ENCODE data around the gene SCFD1.
A peak's percentile ranks its signal among the peaks of the same experiment; 100 is the strongest.
"Not testable (repeated sequence)": the region's sequence is repeated elsewhere in the genome, so short reads cannot be mapped to it uniquely, and the experiment has no call there.

The SCFD1 gene, protein sequence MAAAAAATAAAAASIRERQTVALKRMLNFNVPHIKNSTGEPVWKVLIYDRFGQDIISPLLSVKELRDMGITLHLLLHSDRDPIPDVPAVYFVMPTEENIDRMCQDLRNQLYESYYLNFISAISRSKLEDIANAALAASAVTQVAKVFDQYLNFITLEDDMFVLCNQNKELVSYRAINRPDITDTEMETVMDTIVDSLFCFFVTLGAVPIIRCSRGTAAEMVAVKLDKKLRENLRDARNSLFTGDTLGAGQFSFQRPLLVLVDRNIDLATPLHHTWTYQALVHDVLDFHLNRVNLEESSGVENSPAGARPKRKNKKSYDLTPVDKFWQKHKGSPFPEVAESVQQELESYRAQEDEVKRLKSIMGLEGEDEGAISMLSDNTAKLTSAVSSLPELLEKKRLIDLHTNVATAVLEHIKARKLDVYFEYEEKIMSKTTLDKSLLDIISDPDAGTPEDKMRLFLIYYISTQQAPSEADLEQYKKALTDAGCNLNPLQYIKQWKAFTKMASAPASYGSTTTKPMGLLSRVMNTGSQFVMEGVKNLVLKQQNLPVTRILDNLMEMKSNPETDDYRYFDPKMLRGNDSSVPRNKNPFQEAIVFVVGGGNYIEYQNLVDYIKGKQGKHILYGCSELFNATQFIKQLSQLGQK

DNA sequence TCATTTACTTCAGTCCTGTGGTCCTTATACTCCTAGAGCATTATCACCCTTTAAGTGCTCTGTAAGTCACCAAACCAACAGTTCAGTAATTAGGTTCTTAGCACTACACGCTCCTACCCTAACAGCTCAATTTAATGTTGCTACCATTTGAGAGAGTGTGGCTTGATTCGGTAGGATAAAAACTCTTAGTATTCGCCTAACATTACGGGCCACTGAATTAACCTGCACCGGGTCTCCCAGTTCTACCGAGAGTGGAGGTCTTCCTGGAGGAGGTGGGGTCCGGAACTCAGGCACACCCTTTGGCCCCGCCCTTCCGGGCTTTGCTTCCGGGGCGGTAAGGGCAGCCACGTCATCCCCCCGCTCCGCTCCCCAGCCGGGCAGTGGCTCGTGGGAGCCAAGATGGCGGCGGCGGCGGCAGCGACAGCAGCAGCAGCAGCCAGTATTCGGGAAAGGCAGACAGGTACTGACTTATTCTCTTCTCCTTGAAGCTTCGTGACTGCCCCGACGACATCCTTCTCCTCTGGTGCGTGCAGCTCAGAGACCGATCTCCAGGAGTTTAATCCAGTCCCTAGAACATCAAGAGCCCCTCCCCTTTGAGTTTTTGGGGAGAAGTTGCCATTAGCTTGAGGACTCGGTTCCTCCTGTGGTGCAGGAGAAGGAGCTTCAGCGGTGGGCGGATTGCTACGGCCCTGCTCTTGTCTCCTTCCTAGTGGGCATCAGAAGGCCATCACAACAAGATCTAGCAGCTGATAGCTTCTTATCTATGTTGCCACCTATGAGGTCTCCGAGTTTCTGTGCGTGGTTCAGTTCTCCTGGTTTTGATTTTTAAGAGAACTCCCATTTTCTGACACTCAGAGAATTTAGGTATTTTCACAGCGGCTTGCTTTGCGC is at the start of gene SCFD1:
Gene SCFD1, plus strand, starts transcription at position 380 of the 891 bp plus-strand sequence. Its CDS starts 20 bp downstream, at position 400.
- DNase-seq = peak; percentile 86

DNA sequence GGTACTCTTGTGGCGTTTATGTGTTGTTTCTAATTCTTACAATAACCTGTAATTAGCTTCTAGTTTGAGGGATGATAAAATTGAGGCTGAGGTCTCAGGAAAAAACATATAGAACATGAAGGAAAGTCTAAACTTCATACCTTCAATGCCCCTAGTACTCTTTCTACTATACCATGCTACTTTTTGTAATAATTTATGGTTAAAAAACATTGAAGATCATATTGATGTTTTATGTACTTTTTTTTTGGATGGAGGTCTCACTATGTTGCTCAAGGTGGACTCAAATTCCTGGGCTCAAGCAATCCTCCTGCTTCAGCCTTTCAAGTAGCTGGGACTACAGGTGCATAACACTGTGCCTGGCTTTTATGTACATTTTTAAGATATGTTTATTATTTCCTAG is 49.3 kb upstream of the SCFD1 start:
- no peak for DNase-seq

DNA sequence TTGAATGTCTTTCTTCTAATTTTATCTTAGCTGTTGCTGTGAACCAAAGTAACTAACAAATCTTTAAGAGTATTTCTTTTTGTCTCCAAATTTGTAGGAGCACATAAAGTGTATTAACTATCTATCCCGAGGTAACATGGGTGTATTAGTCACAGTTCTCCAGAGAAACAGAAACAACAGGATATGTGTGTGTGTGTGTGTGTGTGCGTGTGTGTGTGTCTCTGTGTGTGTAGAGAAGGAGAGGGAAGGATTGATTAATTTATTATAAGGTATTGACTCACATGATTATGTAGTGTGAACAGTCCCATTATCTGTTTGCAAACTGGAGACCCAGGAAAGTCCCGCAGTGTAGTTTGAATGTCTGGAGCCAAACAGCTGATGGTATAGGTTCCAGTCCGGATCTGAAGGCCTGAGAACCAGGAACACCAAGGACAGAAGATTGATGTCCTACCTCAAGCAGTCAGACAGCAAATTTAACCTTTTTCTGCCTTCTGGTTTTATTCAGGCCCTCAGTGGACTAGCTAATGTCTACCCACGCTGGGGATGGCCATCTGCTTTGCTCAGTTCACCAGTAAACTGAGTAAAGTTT is 48.8 kb upstream of the SCFD1 start:
- peak; percentile 39 for DNase-seq

DNA sequence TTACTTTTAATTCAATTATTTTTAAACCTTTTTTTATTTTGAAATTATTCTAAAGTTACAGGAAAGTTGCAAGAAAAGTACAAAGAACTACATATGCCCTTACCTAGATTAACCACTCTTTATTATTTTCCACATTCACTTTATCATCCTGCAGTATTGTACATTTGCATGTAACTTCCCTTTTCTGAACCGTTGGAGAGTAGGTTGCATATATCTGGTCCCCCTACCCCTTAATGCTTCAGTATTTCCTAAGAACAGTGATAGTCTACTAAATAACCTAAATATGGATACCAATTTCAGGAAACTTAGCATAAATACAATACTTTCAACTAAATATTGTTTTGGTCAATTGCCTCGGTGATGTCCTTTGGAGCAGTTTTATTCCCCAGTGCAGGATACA is 48.2 kb upstream of the SCFD1 start:
- no peak for DNase-seq

DNA sequence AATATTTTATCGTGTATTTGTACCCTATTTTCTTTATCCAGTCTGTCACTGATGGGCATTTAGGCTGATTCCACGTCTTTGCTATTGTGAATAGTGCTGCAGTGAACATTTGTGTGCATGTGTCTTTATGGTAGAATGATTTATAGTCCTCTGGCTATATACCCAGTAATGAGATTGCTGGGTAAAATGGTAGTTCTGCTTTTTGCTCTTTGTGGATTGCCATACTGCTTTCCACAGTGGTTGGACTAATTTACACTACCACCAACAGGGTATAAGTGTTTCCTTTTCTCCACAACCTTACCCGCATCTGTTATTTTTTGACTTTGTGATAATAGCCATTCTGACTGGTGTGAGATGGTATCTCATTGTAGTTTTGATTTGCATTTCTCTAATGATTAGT is 47.3 kb upstream of the SCFD1 start:
- not testable (repeated sequence) for DNase-seq

DNA sequence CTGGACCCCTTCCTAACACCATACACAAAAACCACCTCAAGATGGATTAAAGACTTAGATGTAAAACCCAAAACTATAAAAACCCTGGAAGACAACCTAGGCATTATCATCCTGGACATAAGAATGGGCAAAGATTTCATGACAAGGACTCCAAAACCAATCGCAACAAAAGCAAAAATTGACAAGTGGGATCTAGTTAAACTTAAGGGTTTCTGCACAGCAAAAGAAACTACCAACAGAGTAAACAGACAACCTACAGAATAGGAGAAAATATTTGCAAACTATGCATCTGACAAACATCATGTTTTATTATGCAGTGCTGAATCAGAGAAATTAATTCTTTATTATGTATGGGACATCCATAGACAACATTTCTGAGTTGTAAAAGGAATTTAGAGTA is 45.8 kb upstream of the SCFD1 start:
- DNase-seq = not testable (repeated sequence)

DNA sequence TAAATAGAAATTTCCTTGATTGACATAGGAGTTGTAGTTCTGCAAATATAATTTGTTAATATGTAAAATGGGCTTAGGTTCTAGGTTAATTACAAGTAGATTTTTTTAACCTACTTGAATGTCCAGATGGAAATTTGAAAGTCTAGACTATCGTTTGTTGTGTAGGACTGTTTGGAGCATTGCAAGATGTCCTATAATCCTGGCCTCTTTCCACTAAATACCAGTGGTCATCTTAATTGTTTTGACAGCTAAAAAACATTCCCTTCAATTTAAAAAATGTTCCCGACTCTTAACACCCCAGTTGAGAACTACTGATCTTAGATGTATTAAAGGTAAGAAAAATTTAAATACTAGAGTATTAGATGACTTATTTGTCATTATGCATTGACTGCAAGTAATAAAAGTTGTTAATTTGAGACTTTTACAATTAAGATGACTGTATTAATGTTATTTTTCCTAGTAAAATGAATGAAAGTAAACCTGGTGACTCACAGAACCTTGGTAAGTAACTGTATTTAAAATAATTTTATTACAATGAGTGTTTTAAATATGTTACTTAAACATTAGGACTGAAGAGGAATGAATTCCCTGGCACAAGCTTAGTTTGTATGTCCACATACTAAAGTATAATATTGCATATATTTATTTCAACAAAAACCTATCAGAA is 41.4 kb upstream of the SCFD1 start:
- no peak for DNase-seq

DNA sequence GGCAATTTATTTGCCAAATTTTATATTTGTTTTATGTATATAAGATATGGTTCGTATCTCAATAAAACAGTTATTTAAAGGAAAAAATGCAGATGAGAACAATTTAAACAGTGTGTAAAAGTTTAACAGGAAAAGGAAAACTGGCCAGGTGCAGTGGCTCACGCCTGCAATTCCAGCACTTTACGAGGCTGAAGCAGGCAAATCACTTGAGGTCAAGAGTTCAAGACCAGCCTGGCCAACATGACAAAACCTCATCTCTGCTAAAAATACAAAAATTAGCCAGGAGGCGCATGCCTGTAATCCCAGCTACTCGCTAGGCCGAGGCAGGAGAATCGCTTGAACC is 40.9 kb upstream of the SCFD1 start:
- no peak for DNase-seq

DNA sequence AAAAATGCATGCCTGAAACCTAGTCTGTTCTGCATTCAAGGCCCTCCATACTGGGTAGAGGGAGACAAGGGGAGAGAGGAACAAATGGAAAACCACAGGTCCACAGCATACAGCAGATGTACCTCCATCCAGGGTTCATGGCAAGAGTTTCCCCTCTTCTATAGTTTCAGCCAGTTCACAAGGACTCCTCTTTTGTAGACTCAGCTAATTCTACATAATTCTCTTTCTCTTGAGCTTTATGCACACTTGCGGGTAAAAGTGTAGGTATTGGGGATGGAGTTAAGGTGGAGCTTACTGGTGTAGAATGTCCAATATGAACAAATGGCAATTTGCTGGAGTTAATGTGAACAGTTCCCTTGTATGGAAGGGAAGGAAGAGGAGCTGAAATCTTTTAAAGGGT is 39.7 kb upstream of the SCFD1 start:
- no peak for DNase-seq

DNA sequence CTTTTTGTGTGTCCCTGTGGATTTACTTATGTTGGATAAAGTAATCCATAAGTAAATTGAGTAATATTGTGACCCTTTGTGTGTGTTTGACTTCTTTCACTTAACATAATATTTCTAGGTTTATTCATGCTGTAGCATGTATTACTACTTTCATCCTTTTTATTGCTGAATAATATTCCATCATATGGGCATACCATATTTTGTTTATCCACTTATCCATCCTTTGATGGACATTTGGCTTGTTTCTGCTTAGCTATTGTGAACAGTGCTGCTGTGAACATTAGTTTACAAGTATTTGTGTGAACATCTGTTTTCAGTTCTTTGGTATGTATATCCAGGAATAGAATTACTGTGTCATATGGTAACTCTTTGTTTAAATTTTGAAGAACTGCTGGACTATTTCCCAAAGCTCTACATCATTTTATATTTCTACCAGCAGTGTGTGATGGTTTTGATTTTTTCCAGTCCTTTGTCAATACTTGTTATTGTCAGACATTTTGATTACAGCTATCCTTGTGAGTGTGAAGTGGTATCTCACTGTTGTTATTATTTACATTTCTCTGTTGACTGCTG is 38.0 kb upstream of the SCFD1 start:
- DNase-seq = no peak

DNA sequence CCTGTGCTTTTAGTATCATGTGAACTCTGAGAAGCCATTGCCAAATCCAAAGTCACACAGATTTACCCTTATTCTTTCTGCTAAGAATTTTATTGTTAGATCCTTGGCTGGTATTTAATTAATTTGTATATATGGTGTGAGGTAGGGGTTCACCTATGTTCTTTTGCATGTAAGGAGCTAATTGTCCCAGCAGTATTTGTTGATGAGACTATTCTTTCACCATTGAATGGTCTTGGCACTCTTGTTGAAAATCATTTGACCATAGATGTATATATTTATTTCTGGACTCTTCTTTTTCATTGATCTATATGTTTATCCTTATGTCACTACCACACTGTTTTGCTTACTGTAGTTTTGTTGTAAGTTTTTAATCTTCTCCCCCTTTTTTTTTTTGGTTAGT is 36.9 kb upstream of the SCFD1 start:
- no peak for DNase-seq

DNA sequence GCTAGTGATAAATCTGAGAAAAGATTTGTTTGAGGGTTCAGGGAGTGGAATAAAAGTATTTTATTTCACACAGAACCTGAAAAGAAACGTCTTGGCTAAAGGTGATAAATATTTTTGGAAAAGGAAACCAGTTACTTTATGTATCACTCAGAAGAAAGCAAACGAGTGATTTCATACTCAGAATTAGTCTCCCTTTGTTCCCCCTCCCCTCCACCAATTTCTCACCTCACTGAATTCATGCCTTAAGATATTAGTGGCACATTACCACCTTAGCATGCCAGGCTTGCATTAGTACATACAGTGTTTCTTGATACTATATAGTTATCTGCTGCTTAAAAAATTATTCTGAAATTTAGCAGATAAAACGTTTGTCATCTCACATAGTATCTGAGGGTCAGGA is 35.0 kb upstream of the SCFD1 start:
- no peak for DNase-seq

DNA sequence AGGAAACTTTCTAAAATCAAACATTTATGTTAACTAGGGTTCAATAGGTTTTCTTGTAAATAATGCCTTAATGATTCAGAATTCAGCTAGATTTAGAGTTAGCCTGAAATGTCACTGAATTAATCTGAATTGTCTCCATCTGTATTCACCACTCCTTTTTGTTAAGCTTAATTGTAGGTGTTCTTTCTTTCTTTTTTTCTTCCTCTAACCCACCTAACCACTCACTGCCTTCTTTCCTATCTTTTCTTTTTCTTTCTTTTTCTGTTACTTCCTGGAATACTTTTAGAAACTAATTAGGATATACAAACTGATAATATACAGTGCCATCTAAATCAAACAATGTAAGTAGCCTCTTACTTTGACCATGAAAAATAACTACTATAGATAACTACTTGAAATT is 33.2 kb upstream of the SCFD1 start:
- DNase-seq = no peak

DNA sequence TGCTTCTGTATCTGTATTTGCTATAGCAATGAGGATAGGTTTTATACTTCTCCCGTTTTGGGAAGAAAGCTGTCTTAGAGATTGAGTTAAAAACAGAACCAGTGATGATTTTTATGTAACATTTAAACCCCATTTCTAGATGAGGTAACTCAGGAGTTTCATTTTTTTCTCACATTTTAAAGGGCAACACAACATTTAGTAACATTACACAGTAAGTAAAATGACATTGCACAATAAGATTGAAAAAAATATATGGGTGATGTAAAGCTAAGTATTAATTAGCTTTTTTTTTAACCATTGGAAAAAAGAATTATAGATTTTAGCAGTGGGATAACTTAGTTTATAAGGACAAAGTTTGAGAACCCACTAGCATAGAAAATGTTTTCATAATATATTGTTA is 25.2 kb upstream of the SCFD1 start:
- DNase-seq = no peak

DNA sequence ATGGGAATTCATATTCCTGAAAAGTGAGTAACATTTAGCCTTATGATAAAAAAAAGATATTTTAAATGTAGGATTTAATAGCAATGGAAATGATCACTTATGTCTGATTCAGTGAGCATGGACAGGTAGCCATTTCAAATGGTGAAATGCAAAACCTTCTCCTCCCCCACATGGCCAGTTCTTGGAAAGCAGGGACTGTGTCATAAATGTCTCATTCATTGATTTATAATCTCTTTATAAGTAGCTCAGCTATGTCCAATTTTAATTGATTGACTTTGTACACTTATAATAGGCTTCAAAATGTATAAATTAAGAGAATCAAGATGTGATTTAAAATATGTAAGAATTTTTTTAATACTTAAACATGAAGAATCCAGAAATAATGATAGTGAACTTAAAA is 24.6 kb upstream of the SCFD1 start:
- no peak for DNase-seq

DNA sequence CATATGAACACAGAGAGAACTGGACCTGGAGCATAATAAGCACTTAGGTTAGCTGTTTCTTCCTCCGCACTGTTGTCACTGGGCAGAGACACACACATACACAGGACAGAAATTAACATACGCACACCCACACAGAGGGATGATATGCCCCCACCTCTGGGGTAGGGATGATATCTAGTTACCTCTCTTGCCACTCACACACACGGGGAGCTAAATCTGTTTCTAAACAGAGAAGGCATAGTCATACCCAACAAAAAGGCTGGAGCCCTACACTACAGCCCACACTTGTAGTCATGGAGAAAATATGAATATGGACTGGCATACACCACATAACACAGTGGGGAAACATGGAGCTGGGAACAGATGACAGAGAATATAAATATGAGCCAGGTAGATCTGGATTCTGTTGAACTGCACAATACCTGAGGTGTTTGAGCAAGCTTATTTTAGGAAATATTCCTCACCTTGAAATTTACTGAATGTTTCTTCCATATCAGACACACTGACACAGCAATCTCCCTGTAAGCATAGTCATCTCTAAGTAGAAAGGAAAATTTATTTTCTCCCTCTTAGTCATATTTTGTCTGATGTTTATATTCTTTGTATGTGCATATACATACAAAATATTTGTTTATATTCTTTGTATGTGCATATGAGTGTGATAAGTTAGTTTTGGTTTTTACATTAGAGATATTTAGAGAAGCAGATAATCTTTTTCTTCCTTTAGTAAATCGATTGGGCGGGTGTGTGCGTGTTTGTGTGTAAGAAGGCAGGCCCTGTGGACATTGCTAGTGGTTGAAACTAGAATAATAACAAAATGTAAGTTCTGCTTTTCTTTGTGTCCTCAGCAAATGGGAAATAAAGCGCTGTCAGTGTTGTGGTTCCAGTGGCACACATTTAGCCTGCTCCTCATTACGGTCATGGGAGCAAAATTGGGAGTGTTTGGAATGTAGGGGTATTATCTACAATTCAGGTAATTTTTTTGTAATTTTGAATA is 20.9 kb upstream of the SCFD1 start:
- no peak for DNase-seq

DNA sequence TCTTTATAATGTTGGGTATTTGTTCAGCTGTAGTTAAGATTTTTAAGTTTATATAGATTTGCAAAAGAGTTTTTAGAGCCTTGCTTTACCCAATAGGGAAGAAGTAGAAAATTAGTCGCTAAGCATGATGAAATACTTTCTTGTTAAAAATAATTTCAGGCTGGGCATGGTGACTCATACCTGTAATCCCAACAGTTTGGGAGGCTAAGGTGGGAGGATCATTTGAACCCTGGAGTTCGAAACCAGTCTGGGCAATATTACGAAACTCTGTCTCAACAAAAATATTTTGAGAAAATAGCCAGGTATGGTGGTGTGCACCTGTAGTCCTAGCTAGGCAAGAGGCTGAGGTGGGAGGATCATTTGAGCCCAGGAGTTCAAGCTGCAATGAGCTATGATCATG is 18.7 kb upstream of the SCFD1 start:
- no peak for DNase-seq

DNA sequence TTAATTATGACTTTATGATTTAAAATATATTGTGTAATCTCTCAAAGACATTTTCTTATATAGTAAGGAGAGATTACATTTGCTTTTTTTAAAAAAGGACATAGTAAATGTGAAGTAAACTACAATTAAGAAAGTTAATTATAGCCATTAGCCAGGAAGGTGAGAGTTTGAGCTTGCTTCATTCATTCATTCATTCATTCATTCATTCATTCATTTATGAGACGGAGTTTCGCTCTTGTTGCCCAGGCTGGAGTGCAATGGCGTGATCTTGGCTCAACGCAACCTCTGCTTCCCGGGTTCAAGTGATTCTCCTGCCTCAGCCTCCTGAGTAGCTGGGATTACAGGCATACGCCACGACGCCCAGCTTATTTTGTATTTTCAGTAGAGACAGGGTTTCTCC is 17.4 kb upstream of the SCFD1 start:
- DNase-seq = not testable (repeated sequence)

DNA sequence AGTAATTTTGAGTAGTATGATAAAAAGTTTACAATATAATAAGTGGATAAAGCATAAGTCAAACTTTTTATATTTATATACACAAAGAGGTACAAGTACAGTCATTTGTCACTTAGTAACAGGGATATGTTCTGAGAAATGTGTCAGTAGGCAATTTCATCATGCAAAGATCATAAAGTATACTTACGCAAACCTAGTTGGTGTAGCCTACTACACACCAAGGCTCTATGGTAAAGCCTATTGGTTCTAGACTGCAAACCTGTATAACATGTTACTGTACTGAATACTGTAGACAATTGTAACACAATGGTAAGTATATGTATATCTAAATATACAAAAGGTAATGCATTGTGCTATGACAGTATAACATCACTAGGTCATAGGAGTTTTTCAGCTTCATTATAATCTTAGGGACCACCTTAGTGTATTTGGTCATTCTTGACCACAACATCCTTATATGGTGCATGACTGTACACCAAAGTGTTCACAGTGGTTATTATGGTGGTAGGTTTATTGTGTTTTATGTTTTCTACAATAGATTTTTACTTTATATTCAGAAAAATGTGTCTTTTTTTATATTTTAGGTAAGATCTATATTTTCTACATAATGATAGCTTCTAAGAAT is 14.9 kb upstream of the SCFD1 start:
- DNase-seq = no peak

DNA sequence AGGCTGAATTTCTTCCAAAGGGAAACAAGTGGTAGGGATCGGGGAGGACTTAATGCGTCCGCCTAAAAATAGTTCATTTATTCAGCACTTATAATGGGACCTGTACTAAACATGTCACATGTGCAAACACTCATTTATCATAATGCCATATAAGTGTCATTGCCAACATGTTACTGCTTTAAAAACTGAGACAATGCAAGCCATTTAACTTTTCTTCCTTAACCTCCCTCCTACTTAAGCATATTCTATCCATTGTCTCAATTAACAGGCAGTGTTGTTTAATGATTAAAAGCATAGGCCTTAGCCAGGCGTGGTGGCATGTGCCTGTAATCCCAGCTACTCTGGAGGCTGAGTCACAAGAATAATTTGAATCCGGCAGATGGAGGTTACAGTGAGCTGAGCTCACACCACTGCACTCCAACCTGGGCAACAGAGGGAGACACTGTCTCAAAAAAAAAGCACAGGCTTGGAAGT is 13.5 kb upstream of the SCFD1 start:
- DNase-seq = no peak
